NCI-H510A treated with DMSO at 0.1 percent for 48 hours (cell line): Measurements from ENCODE around the gene B3GALT6.
"Not testable (repeated sequence)": the region's sequence is repeated elsewhere in the genome, so short reads cannot be mapped to it uniquely, and the experiment has no call there.

Experiments used
- DNase-seq: peaks from one replicate; lab custom pipeline; 2025; lab: John Stamatoyannopoulos, UW

B3GALT6 gene

DNA sequence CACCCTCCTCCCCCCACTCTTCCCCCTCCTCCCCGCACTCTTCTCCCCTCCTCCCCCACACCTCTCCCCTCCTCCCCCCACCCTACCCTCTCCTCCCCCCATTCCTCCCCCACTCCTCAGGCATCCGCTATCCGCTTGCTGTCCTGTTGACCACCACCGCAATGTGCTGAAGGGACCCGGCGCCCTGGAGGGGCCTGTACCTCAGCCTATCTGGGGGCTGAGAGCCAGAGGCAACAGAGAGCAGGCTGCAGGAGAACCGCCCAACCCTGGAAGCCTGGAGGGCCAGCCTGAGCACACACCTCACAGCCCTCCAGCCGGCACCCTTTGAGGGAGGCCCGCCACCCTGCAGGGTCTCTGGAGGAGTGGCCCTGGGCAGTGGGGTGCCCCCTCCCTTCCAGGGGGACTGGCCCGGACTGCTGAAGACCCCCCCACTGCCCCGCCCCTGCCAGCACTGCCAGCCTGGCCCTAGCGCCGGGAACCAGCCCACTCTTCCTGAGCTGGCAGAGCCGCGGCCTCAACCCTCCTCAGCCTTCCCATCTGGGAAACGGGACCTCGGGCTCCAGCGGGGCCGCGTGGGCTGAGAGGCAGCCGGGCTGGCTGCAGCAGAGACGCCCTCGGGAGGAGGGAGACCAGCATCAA, 13.3 kb downstream of the B3GALT6 start:
- no peak for DNase-seq

DNA sequence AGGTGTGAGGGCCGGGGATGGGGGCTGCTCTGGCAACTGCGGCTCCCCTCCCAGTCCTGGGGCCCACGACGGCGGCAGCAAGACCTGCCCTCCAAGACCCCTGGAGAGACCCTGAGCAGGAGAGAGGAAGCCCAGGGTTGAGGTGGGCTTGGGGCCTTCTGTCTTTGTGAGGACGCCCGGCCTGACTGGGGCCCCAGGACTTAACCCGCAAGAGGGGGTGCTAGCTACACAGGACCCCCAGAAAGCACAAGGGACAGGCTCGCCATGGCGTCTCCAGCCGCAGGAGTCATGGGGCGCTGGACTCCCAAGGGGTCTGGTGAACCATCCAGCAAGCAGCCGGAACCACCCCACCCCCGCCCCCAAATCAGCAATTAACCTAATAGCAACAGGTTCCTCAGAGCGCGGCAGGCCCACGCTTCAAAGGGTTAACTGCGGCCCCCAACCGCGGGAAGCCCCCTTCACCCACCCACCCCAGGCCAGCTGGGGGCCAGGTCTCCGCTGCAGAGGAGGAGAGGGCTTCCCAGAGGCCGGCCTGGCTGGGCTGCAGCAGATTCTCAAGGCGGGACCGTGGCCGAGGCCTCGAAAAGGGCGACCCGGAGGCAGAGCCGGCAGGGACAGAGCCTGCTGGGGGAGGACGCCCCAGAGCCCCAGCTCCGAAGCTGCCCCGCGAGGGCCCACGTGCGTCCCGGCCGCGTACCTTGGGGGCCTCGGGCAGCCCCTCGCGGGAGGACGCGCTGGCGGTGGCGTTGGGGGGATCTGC, 14.0 kb downstream of the B3GALT6 start:
- no peak for DNase-seq

DNA sequence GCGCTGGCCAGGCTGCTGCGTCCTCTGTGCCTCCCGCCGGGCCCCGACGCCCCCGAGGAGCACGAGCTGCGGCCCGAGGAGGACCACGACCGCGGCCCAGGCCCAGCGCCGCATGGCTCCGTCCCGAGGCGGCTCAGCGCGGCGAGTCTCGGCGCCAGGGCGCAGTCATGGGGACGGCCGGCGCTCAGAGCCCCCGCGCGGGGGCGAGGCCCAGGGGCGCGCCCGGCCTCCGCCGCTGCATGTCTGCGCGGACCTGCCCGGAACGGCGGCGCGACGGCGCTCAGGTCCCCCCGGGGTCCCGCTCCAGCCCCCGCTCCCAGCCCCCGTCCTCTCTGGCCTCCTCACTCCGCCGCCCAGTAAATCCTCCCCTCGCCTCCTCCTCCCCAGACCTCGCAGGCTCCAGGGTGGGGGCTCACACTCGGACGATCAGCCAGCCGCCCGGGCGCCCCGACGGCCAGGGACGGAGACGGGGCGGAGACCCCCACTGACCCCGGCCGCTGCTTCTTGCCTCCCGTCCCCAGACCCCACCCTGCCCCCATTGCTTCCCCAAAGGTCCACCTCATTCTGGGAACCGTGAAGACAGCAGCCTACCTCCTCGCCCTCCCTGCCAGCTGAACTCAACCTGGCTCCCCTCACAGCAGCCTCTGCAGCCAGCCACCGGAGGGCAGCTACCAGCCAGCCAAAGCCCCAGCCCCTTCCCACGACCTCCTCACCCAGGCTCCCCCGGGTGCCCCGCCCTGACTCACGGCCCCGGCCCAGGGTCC, 14.7 kb downstream of the B3GALT6 start, which contains the start of gene C1QTNF12:
C1QTNF12 (minus strand) TSS at position 146 of the 764 bp plus-strand sequence; CDS start at position 114, 32 bp downstream.
- no peak for DNase-seq

DNA sequence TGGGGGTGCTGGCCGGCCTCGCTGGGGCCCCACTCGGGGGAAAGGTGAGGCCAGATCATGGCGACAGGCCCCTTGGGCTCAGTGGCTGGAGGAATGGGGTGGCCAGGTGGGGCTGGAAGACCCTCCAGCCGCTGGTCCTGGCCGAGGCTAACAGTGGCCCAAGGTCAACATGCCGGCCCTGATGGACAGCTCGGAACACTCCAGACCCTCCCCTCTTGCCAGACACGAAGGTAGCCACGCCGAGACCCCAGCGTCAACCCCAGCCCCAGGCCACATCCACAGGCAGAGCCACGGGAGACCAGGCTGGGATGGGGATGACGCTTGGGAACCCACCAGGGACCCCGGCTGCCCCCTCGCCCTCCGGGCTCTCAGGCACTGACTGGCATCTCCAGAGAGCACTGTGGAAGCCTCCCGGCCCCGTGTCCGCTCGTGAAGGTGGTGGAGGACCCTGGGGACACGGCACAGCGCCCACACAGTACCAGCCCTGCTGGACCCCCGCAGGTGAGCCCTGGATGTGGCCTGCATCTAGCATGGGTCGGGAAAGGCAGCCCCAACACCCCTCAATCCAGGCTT, 15.4 kb downstream of the B3GALT6 start:
- DNase-seq = no peak

DNA sequence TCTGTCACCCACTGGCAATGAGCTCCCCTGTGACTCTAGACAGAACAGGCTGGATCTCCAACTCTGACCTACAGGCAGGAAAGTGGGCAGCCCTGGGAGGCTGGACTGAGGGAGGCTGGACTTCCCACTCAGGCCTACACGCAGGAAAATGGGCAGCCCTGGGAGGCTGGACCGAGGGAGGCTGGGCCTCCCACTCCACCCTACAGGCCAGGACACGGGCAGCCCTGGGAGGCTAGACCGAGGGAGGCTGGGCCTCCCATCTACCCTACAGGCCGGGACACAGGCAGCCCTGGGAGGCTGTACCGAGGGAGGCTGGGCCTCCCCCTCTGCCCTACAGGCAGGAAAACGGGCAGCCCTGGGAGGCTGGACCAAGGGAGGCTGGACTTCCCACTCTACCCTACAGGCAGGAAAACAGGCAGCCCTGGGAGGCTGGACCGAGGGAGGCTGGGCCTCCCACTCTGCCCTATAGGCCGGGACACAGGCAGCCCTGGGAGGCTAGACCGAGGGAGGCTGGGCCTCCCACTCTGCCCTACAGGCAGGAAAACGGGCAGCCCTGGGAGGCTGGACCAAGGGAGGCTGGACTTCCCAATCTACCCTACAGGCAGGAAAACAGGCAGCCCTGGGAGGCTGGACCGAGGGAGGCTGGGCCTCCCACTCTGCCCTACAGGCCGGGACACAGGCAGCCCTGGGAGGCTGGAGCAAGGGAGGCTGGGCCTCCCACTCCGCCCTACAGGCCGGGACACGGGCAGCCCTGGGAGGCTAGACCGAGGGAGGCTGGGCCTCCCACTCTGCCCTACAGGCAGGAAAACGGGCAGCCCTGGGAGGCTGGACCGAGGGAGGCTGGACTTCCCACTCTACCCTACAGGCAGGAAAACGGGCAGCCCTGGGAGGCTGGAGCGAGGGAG, 16.2 kb downstream of the B3GALT6 start:
- DNase-seq = not testable (repeated sequence)

DNA sequence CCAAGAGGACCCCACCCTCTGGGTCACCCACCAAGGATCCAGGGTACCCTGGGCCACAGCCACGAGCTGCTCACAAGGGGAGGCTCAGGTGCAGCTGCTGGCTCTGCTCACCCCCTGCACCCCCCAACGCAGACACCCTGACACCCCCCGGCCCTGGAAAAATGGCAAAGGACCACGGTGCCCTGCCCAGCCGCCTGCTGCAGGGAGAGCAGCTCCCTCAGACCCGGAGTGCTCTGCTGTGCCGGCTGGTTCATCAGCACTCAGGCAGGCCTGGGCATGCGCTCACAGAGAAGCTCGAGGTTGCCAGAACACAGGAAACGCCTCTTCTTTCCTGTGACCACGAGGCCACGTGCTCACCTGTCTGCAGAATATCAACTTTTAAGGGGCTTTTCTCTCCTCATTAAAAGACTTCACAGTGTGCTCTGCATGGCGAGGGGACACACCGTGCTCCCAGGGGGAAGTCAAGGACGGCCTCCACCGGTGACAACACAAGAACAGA, 18.8 kb downstream of the B3GALT6 start:
- DNase-seq = peak; percentile 99

DNA sequence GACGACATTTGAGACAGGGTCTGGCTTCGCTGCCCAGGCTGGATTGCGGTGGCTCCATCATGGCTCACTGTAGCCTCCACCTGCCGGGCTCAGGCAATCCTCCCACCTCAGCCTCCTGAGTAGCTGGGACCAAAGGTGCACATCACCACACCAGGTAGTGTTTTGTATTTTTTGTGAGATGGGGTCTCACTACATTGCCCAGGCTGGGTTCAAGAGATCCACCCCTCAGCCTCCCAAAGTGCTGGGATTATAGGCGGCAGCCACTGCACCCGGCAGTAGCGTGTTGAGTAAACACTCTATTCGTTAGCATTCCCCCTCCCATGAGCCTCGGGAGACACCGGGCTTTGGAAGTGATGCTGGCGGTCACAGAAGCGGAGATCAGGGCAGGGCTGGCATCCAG, 21.3 kb downstream of the B3GALT6 start:
- no peak for DNase-seq

DNA sequence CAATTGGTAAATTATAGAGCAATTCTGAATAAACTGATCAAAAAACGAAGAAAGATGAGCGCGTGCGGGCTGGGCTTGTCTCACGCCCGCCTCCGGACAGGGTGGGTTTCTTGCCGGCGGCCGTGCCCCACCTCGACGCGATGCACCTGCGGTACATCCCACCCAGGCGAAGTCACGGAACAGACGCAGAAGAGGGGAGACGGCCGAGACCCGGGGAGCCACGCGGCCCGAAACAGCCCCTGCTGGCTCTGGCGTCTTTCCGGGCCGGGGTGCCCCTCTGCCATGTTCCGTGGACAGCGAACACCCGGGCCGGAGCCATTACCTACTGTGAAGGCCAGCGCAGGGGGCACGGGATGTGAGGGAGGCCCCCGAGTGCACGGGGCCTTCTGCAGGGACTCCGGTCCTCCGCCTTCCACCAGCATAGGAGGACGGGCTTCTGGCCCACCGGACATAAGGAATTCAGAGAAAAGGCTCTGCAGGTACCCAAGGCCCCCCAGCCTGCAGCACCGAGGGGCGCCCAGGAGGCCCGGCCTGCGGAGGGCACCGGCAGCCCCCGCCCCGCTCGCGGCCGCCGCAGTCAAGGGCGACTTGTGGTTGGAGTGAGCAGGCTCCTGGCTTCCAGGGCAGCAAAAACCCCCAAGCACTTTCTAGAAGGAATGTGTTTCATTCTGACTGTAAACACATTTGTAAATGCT, 22.1 kb downstream of the B3GALT6 start:
- DNase-seq = no peak

DNA sequence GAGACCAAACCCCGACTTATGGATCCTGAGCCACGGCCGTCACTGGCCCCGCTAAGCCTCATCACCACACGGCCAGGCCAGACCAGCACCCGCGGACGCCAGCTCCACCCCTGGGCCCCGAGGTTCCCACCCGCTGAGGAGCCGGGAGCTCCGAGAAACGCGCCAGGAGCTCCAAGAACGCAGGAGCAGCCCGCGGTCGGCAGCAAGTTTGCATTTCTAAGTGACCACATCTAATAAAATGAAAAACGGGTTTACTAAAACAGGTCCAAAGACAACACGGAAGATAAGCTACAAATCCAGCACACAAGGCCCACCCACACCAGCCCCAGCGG, 22.6 kb downstream of the B3GALT6 start:
- DNase-seq = no peak

DNA sequence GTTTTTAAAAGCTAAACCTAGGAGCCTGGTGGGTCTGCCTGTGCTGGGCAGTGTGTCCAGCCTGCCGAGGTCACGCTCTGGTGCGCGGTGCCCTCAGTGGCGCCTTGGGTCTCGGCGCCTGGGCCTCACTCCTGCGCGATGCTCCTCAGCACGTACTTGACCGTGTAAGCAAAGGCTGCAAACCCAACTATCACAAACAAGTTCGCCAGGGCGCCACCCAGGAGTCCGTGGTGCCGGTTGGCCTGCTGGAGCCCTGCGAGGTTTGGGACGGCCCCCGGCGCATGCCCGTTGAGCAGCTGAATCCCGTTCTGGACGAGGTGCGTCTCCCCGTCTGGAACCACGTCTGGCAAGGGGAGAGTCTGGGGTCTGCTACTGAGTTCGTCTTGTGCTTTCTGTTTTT, 23.0 kb downstream of the B3GALT6 start:
- DNase-seq = no peak

DNA sequence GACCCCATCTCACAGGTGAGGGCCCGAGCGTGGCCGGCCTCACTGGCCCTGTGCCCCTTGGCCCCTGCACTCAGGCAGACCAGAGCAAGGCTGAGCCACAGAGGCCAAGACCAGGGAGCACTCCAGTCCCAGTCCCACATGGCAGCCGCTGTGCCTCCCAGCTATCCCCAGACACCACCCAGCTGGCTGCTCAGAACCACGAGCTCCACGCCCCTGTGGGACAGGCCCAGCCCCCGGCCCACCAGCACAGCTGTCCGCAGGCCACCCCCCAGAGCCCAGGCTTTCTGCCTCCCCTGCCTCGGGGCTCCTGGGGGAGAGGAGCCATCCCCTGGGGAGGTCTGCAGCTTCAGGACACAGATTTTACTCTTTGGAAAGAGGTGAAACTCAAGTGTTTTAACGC, 23.6 kb downstream of the B3GALT6 start:
- DNase-seq = no peak

DNA sequence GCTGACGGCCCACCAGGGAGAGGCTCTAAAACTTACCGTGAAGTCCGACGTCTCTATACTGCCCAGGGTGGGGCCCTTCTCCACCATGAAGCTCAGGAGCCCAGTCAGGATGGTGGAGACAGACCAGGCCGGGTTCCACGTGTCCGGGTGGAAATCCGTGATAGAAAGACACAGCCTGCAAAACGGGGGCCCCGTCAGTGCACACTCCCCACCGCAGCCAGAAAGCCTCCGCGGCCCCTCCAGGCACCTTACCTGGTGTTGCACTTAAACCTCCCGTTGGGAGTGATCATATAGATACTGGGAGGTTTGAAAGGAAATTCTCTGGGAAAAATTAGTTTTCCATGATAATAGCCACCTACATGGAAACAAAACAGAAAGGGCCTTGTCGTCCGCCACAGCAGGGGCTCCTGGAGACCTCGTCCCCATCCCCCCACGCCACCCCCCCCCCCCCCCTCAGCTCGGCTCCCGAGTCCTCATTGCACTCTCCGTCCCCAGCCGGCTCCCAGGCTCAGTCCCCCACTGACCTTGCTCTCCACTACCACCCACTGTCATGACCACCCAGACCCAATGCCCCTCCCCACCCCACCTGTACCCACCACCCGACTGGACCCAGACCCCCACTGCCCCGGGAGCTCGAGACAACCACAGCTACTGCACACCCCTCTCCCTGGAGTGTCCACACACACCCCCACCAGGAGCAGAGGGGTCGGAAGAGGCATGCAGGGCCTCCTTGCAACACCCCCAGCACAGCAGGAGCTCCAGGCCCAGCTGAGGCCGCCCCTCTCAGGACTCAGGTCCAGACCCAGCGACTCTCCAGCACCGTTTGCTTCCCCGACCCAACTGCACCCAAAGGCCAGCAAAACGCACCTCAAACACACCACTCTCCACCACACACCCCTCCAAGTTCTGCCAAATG, 25.2 kb downstream of the B3GALT6 start:
- no peak for DNase-seq

DNA sequence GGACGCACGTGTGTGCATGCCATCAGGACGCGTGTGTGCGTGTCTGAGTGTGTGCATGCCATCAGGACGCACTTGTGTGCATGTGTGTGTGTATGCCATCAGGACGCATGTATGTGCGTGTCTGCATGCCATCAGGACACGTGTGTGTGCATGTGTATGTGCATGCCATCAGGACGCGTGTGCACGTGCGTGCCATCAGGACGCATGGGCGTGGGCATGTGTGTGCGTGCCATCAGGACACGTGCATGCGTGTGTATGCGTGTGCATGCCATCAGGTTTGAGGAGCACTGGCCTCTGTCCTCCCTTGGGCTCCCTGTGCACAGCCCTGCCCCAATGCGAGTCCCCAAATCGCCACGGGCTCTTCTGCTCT, 27.1 kb downstream of the B3GALT6 start:
- no peak for DNase-seq

DNA sequence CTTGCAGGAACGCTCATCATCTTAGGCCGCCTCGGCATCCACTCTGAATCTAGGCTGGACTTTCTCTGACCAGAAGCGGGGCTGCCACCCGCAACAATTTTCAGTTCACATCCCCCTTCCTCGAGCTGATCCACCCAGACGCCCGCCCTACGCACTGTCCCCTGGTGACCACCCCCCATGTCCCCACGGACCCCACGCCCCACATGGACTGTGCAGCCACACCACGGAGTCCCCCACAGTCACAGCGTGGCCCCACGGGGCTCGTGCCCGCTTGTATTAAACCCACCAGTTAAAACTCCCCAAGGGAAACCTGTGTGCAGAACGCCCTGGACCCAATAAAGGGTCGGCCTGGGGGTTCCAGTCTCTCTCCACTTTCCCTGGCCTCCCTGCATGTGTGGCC, 27.5 kb downstream of the B3GALT6 start:
- DNase-seq = no peak

DNA sequence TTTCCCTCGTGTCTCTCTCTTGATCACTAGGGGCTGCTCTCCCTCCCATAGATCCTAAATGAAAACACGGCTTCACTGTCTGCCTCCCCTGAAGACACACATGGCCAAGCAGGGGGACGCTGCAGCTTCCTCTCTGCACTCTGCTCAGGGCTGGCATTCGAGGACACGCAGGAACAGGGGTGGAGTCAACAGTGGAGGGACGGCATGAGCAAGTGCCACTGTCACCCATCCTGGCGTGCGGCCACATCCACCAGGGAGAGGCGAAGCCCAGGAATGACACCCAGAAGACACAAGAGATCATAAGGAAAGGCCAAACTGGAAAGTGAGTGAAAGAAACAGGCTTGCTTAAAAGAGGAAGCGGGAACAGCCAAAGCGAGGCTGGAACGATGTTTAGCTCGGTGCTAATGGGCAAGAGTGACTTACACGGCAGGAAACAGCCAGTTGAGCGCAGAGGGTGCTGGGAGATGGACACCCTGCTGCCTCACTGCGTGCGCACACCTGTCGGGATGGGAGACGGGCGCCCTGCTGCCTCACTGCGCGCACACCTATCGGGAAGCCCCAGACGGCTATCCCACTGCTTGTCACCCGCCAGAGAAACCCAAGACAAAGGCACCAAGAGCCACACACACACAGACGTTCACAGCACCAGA, 28.0 kb downstream of the B3GALT6 start:
- DNase-seq = peak; percentile 99

DNA sequence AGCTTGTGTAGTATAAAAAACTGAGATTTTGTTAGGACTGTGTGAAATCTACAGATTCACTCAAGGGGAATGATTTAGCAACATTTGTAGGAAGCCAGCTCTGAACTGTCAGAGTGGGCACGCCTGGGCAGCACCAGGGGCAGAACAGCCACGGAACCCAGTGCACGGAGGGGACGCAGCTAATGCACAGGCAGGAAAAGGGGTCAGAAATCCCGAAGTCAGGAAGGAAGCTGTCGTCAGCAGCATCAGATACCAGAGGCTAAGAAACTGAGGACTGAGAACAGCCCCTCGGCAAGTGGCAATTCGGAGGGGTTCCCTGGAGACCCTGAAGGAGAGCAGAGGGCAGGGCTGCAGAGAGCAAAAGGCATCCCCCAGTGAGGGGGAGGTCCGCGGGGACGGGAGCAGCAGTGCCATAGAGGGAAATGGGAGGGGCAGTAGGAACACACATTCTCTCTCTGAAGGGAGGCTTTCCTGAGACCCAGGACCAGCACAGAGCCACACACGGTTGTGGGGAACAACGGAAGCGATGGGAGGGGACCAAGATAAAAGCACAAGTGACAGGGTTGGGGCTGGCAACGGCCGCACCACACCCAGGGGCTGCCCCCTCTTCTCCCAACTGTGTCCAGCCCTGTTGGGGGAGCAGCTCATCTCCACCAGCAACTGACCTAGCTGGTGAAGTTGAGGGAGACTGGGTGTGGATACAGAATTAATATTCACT, 29.0 kb downstream of the B3GALT6 start:
- peak; percentile 86 for DNase-seq

DNA sequence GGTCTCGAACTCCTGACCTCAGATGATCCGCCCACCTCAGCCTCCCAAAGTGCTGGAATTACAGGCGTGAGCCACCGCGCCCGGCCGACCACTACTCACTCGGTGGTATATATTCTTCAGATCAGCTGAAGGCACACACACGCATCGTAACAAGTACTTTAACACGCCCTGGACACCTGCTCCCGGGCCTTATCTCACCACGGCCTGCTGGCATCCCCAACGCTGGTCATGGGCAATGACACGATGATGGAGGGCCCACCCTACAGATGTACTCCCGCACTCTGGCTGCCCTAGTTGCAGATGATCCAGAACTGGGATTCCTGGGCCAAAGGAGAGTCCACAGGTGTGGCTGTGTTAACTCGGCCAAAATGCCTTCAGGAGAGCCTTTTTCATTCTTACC, 30.0 kb downstream of the B3GALT6 start:
- DNase-seq = no peak

DNA sequence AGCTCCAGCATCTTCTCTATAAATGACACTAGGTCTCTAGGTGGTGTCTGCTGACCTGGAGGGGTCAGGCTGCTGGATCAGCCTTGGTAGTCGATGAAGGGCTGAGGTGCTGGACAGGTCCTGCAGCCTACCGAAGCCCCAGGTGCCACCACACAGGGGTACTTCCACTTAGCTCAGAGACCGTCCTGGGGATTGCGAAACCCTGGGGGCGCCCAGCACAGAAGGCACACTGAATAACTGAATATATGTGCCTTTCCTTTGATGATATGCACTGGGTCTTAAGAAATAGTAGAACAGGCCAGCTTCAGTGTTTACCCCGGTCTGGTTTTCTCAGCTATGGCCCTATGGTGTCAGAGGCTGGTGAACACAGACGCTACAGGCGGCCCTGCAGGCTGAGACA, 30.7 kb downstream of the B3GALT6 start:
- no peak for DNase-seq

DNA sequence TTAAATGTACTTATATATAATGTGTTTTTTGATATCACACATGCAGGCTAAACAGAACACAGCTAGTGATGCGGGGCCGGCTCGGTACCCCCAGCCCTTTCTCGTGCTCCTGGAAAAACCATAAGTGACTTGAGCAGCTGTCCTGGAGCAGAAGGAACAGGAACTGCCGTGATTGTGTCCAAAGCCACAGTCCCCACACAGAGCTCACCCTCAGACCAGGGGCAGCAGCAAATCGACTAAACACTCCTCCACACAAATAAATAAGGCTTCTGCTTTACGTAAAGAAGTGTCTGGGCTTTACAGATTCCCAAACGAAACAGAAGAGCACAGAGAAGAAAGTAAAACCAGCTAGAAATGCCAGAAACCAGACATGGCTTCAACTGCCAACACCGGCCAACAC, 32.0 kb downstream of the B3GALT6 start:
- DNase-seq = no peak
